Measurements from ENCODE around the gene AUNIP. TPM values are rescaled to one million over a fixed set of nuclear protein-coding genes. Genes with fewer than 3 reads are reported as not detected.

Gene AUNIP
- total RNA-seq, 2 experiments from 2014 or later, result 6.7 to 8.1 TPM

DNA sequence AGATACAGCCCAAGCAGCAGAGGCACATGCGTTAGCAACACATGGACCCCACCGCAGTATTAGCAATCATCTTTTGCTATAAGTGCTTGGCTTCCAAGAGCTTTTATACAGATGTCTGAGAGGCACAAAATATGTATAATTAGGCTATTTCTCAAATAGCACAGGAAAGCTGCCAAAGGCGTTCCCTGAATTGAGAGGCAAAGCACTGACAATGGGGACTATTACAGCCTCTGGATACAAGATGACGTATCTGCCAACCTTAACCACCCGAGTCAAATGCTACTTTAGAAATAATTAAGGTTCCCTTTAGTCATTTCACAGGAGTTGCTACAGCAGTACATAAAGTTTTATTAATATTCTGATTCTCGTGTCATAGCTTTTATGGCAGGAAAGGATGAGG is 40.5 kb upstream of the AUNIP start:
- no peaks in the 10 kb centered on the region for H3K27me3 Mint-ChIP-seq
- H3K4me3 Mint-ChIP-seq, result no peak overlapping the region
- H3K9me3 Mint-ChIP-seq, result no peaks in the 10 kb centered on the region
- ChIA-PET CTCF (interaction anchor here (1.3 to 9.8 kb wide), 2 partner anchors 97 to 105 kb away, joined by 3 to 154 read pairs; partner anchors contain the start of gene PAFAH2), POLR2A (no interaction called here)
- peaks cover 68% of the 10 kb centered on the region for H3K36me3 Mint-ChIP-seq (ENCODE audit: low read depth)
- peaks cover 61% of the 10 kb centered on the region for H3K4me1 Mint-ChIP-seq
- peak overlapping the region; percentile 80 for H3K27ac Mint-ChIP-seq
- DNase-seq, result no peak

DNA sequence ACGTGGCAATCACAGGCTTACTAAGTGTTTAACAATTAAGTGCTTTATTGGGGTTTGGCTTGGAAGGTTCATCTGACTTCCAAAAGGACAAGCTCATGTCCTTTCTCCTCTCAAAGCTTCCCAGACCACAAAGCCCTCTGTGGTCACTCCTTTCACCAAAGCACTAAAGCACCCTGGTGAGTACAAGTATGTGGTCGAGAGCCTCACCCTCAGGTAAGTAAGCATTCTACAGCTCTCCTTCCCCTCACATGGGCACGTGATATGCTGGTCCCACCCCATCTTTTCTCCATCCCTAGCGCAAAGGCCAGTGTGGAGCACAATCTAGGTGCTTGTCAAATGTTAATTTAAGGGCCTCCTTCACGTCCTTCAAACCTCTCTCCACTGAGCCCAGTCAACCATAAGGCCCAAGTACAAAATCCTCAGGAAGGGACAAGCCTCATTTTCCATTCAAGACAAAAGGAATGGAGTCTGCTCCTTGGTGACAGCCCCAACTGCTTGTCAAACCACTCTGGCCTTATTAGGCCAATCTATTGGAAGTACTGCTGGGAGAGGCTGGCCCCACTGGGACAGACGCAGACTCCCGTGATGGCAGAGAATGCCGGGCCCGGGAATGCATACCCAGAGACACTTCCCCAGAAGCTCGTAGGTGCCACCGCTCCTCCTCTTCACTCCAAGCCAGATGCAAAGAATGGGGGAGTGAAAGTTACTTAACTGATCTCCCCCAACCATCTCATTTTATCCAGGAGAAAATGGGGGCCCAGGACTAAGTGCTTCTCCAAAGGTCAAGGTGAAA is 39.2 kb upstream of the AUNIP start:
- ChIA-PET POLR2A (interaction anchor here (0.8 to 1.1 kb wide), 2 partner anchors 99 kb away, joined by 3 read pairs; partner anchors contain the start of gene PAFAH2), CTCF (interaction anchor here (0.6 to 9.8 kb wide), 2 partner anchors 98 to 787 kb away, joined by 4 to 154 read pairs; partner anchors contain the start of gene PAFAH2)
- Mint-ChIP-seq H3K9me3 (no peaks in the 10 kb centered on the region), H3K36me3 (ENCODE audit: low read depth) (peaks cover 56% of the 10 kb centered on the region), H3K4me3 (no peak overlapping the region), H3K27me3 (no peaks in the 10 kb centered on the region), H3K27ac (peak overlapping the region; percentile 58), H3K4me1 (peaks cover 50% of the 10 kb centered on the region)
- no peak for DNase-seq

DNA sequence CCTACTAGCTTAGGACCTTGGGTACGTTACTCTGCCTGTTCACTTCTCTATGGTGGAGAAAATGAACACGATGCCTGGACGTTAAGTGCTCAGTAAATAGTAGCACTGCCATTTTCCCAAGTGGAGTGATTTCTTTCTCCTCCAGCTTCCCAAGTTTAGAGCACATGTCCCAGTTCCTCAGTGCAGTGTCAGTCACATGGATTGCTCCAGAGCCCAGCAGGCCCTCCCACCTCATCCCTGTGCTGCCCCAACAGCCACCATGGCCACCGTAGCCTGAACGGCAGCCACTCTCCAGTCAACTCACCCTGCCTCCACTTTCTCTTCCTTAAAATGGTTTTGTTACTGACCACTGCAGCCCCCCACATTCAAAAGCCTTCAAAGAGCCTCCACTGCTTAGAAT is 38.5 kb upstream of the AUNIP start:
- CTCF ChIA-PET, result interaction anchor here (0.6 to 9.8 kb wide), 3 partner anchors 99 to 786 kb away, joined by 4 to 154 read pairs (median 6); partner anchors contain the start of gene PAFAH2
- Mint-ChIP-seq H3K4me3 (no peak overlapping the region), H3K4me1 (peaks cover 44% of the 10 kb centered on the region), H3K27me3 (no peaks in the 10 kb centered on the region), H3K9me3 (no peaks in the 10 kb centered on the region), H3K27ac (peak overlapping the region; percentile 57), H3K36me3 (ENCODE audit: low read depth) (peaks cover 51% of the 10 kb centered on the region)
- POLR2A ChIA-PET, result interaction anchor here (0.8 kb wide), 1 partner anchor 100 kb away, joined by 3 read pairs; the partner anchor contains the start of gene PAFAH2
- no peak for DNase-seq

DNA sequence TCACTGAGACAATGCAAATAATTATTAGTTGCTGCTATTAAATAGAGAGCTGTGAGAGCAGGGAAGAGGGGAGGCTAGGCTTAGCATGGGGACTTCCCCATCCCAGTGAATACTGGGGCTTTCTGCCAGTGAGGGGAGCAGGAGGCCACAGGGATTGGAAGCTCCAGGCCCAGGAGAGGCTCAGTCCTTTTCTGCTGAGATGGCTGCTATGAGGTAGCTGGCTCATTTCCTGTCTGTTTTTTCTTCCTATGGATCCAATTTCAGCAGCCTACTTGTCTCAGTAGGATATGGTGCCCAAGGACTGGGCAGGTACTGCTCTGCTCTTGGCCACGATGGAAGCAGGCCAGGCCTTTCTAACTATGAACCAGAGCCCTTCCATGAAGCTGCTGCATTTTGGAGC is 37.0 kb upstream of the AUNIP start:
- Mint-ChIP-seq H3K36me3 (ENCODE audit: low read depth) (peaks cover 40% of the 10 kb centered on the region), H3K27ac (peak overlapping the region; percentile 60), H3K4me3 (no peak overlapping the region), H3K27me3 (no peaks in the 10 kb centered on the region), H3K4me1 (peaks cover 34% of the 10 kb centered on the region), H3K9me3 (no peaks in the 10 kb centered on the region)
- DNase-seq, result no peak
- ChIA-PET CTCF (interaction anchor here (0.6 to 9.8 kb wide), 26 partner anchors 10 to 615 kb away, joined by 3 to 154 read pairs (median 6); partner anchors contain the start of genes C1orf232, PAFAH2 and STMN1), POLR2A (interaction anchor here (0.7 to 1.8 kb wide), 4 partner anchors 8 to 107 kb away, joined by 3 to 10 read pairs (median 4); partner anchors contain the start of gene PAFAH2)

DNA sequence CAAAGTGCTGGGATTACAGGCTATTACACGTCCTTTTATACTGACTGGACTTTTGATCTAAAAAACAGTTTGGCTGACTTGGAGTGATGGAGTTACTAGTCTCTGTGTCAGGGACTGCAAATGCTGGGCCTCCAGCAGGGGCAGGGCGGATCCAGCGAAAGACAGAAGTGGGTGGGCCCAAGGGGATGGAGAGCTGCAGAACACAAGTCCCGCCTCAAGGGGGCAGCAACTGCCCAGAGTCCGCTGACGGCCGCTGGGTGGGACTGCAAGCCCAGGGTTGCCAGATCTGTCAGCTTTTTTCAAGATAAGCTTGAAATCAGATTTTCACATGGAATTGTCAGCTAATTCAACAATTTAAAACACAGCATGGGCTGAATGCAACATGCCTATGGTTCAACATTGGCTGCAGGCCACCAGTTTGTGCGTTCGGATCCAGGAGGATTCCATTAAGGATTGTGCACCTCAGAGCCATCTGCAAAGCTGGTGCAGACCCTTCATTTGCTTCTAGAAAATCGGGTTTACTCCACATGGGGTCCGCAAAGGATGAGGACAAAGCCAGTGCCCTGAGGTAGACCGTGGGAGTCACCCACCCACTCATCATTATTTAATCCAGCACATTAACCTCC is 36.2 kb upstream of the AUNIP start:
- Mint-ChIP-seq H3K36me3 (ENCODE audit: low read depth) (peaks cover 32% of the 10 kb centered on the region), H3K27me3 (no peaks in the 10 kb centered on the region), H3K9me3 (no peaks in the 10 kb centered on the region), H3K4me1 (peaks cover 26% of the 10 kb centered on the region), H3K27ac (peak overlapping the region; percentile 76), H3K4me3 (no peak overlapping the region)
- DNase-seq, result peak; percentile 92
- ChIA-PET POLR2A (interaction anchor here (0.6 to 1.8 kb wide), 4 partner anchors 9 to 311 kb away, joined by 3 to 10 read pairs (median 5); partner anchors contain the start of gene PAFAH2), CTCF (interaction anchor here (0.5 to 9.8 kb wide), 39 partner anchors 10 to 508 kb away, joined by 3 to 154 read pairs (median 5); partner anchors contain the start of genes C1orf232, PAFAH2, PAQR7 and STMN1)

DNA sequence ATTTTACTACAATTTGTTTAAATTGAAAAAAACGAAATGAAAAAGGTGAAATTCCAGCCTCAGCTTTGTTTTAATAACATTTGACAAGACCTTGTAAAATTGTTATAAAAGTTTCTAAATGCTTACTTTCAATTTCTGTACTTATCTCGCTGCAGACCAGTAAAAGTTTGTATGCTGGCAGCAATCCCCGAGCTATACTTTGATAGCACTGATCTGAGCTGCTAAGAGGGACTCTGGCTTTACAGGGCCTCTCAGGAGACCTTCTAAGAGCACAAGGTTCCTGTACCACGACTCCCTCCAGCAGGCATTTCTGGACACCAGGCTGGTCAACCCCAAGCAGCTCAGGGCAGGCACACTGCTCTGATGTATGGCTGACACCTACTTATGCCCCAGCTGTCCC is 33.9 kb upstream of the AUNIP start:
- Mint-ChIP-seq H3K9me3 (no peaks in the 10 kb centered on the region), H3K27ac (no peak overlapping the region), H3K4me3 (no peak overlapping the region), H3K27me3 (no peaks in the 10 kb centered on the region), H3K4me1 (peaks cover 15% of the 10 kb centered on the region), H3K36me3 (ENCODE audit: low read depth) (peaks cover 12% of the 10 kb centered on the region)
- ChIA-PET POLR2A (no interaction called here), CTCF (interaction anchor here (0.6 to 9.8 kb wide), 3 partner anchors 104 to 1605 kb away, joined by 3 to 154 read pairs (median 3); partner anchors contain the start of gene PAFAH2)
- DNase-seq, result no peak

DNA sequence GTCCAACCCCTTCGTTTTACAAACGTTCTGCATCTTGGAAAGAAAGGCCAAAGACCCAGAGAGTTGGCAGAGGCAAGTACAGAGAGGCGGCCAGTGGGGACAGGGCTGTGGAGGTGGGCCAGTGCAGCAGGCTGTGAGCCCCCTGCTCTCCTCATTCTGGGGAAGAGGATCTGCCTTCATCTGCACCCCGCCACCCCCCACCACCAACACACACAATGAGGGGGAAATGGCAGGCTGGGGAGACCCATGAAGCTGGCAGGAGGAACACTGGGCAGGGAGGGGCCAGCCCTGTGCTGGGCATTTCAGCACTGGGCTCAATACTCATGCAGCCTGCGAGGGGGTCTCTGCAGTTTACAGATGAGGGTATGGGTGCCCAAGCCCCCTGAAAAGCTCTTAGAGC is 32.3 kb upstream of the AUNIP start:
- CTCF ChIA-PET, result interaction anchor here (0.7 to 1.4 kb wide), 4 partner anchors 98 to 106 kb away, joined by 3 to 4 read pairs (median 3); no protein-coding TSS in a partner anchor
- POLR2A ChIA-PET, result no interaction called here
- H3K4me3 Mint-ChIP-seq, result no peak overlapping the region
- peaks cover 6% of the 10 kb centered on the region for H3K36me3 Mint-ChIP-seq (ENCODE audit: low read depth)
- DNase-seq, result no peak
- H3K27me3 Mint-ChIP-seq, result no peaks in the 10 kb centered on the region
- peaks cover 15% of the 10 kb centered on the region for H3K4me1 Mint-ChIP-seq
- H3K27ac Mint-ChIP-seq, result no peak overlapping the region
- H3K9me3 Mint-ChIP-seq, result no peaks in the 10 kb centered on the region

DNA sequence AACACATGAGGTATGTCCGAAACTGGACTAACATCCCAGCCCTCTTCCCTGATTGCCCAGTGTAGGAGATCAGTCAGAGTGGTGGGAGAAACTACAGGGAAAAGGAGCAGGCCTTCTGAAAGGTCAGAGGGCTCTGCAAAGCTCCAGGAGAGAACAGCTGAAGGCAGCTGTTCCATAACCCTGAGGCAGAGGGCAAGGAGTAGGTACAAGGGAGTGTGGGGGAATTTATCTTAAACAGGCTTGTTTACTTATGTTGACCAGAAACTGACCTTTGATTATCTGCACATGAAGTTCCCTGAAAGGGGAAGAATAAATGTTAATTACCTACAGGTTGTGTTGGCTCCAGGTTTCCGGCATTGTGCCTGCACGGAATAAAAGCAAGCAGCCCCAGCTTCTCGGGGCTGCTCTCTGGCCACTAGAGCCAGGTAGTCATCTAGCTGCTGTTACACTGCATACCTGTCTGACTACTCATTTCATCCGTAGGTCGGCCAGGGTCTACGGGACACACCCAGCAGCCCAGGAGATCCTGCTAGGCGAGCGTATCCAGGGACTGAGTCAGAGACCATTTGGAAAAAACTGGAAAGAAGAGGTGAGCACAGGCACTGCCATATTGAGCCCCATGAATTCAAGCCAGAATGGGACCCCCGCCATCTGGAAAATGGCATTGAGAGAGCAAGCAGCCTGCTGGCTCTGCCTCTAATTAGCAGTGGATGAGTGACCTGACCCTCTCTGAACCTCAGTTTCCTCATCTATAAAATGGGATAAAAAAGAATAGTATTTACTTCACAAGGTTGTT is 31.2 kb upstream of the AUNIP start:
- Mint-ChIP-seq H3K4me3 (no peak overlapping the region), H3K27me3 (no peaks in the 10 kb centered on the region), H3K36me3 (ENCODE audit: low read depth) (peaks cover 4% of the 10 kb centered on the region), H3K4me1 (peaks cover 7% of the 10 kb centered on the region), H3K27ac (no peak overlapping the region), H3K9me3 (no peaks in the 10 kb centered on the region)
- ChIA-PET POLR2A (no interaction called here), CTCF (interaction anchor here (1.2 kb wide), 1 partner anchor 107 kb away, joined by 3 read pairs; the partner anchor contains the start of gene PAFAH2)
- no peak for DNase-seq

DNA sequence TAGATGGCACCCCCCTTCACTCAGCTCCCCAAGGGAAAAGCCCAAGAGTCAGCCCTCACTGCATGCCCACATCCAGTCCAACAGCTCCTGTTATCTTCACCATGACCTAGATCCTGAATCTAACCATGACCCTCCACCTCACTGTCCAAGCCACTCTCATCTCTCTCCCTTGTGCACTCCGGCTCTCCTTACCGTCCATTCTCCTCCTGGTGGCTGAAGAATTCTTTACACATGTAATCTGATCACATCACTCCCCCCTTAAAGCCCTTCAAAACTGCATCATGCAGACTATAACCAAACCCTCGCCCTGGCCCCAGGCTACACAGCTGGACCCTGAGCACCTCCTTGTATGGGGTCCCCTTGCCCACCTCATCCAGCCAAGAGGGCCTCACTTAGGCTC is 30.2 kb upstream of the AUNIP start:
- Mint-ChIP-seq H3K36me3 (ENCODE audit: low read depth) (no peaks in the 10 kb centered on the region), H3K27ac (no peak overlapping the region), H3K4me1 (no peaks in the 10 kb centered on the region), H3K9me3 (no peaks in the 10 kb centered on the region), H3K27me3 (no peaks in the 10 kb centered on the region), H3K4me3 (no peak overlapping the region)
- ChIA-PET CTCF (interaction anchor here (0.6 to 1.2 kb wide), 2 partner anchors 108 to 137 kb away, joined by 3 to 4 read pairs; partner anchors contain the start of gene PAFAH2), POLR2A (no interaction called here)
- no peak for DNase-seq

DNA sequence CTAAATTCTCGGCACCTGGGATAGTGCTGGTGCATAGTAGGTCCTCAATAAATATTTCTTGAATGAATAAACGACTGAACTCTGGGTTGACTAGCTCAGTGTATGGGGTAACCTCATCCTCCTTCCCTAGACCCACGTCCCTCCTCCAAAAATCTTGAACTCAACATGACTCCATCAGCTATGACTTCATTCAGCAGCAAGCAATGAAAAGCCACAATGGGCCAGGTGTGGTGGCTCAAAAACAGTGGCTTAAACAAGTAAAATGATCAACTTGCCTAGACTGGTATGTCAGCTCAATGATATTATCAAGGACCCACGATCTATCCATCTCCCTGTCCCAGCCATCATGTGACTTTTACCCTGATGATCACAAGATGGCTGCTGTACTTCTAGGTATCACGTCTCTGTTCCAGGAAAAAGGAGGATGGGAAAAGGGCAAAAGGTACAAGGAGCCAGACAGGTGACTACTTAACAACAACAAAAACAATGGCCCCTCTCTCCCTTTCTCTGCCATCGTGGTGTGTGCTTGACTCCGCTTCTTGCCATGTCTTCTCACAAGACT is 29.2 kb upstream of the AUNIP start:
- Mint-ChIP-seq H3K27ac (no peak overlapping the region), H3K4me1 (no peaks in the 10 kb centered on the region), H3K9me3 (no peaks in the 10 kb centered on the region), H3K4me3 (no peak overlapping the region), H3K27me3 (no peaks in the 10 kb centered on the region), H3K36me3 (ENCODE audit: low read depth) (no peaks in the 10 kb centered on the region)
- ChIA-PET CTCF (interaction anchor here (0.6 to 1.6 kb wide), 2 partner anchors 109 to 687 kb away, joined by 3 to 5 read pairs; partner anchors contain the start of gene PAFAH2), POLR2A (no interaction called here)
- no peak for DNase-seq

DNA sequence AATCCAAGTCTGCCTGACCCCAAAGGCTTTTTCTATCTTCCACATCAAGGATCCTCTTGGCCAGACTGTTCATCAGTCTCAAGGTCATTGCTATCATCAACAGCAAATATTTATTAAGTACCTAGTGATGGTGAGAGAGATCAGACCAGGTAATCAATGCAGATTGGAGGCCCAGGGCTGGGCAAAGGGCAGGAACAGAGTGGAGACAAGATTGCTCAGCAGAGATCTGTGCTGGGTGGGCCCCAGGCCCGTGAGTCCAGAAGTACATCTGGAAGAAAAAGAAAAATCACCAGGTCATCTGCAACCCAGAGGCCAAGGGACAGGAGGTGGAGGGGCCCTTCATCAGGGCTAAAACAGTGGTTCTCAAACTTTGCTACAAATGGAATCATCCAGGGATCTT is 26.3 kb upstream of the AUNIP start:
- POLR2A ChIA-PET, result no interaction called here

DNA sequence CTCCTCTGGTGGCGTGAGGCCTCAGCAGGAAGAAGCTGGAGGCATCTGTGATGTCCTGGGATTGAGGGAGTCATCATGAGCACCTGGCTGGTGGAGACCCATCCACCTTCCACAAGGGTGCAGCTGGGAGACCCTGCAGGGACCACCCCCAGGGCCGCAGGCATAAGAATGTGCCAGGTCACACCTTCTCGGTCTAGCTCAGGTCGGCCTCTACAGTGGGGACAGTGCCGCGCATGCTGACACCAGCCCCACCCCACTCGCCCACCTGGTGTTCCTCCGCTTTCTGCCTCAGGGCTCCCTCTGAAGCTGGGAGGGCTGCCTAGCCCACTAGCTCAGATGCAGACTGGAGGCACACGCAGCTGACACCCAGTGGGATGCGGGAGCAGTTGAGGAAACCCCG is 22.0 kb upstream of the AUNIP start:
- DNase-seq, result no peak
- Mint-ChIP-seq H3K27me3 (peaks cover 10% of the 10 kb centered on the region), H3K9me3 (no peaks in the 10 kb centered on the region), H3K4me1 (no peaks in the 10 kb centered on the region), H3K27ac (no peak overlapping the region), H3K4me3 (no peak overlapping the region), H3K36me3 (ENCODE audit: low read depth) (no peaks in the 10 kb centered on the region)
- POLR2A ChIA-PET, result no interaction called here
- CTCF ChIA-PET, result interaction anchor here (0.9 to 4.8 kb wide), 3 partner anchors 15 to 238 kb away, joined by 3 to 19 read pairs (median 4); no protein-coding TSS in a partner anchor

More for the DNA sequence above, 26.3 kb upstream of the AUNIP start:
- DNase-seq, result no peak
- Mint-ChIP-seq H3K36me3 (ENCODE audit: low read depth) (no peaks in the 10 kb centered on the region), H3K27me3 (no peaks in the 10 kb centered on the region), H3K4me3 (no peak overlapping the region), H3K4me1 (no peaks in the 10 kb centered on the region), H3K9me3 (no peaks in the 10 kb centered on the region), H3K27ac (no peak overlapping the region)
- CTCF ChIA-PET, result interaction anchor here (2.3 kb wide), 1 partner anchor 10 kb away, joined by 19 read pairs; no protein-coding TSS in a partner anchor
